Measurements from ENCODE around the gene BCLAF1. TPM values are rescaled to one million over a fixed set of nuclear protein-coding genes. Genes with fewer than 3 reads are reported as not detected.

BCLAF1 gene
- total and polyA plus RNA-seq, 9 of the 15 experiments (the other 6 are each of a cell fraction or from before 2014, with no cell fraction given): 65.4 to 286 (median 165) TPM

DNA sequence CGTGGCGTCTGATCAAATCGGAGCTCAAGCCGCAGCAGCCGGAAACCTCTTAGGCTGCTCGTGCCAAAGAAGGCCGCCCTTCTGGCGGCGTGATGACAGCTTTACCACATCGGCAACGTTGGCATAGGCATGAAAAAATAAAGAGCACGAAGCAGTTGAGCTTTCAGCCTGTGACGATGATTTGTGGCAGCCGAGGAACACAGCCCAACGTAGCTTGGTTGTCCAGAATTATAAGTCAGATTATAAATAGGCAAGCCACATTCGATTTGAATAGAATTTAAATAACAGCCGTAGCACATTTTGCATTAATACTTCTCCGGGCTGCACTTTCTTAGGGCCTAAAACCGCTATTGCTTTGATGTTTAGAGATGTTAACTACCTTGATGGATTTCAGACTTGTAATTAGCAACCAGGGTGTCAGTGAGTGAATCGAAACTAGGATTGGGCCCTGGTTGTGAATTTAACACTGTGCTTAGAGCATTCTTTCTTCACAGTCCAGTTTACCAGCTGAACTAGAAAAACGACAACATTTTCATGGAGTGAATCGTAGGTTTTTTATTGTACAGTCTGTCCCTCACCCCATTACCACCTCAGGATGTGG lies 864 bp upstream of the BCLAF1 start (continued):
- no peak for TF ChIP-seq ZZZ3 (IDR thresholded peaks at IDR 0.05)
- no peak for TF ChIP-seq ELK1 (CRISPR knock-in tag; IDR thresholded peaks at IDR 0.05)
- TF ChIP-seq NFIC (IDR thresholded peaks at IDR 0.05): no peak; the same call in 1 of the 2 replicates
- no peak for TF ChIP-seq MED1 (CRISPR knock-in tag; IDR thresholded peaks at IDR 0.05; ENCODE audit: borderline replicate concordance)
- 0 out of 2 replicates have a peak, but pooled peaks have one; percentile 8 for TF ChIP-seq NFATC3 (IDR thresholded peaks at IDR 0.05)
- TF ChIP-seq, protein P1, sequence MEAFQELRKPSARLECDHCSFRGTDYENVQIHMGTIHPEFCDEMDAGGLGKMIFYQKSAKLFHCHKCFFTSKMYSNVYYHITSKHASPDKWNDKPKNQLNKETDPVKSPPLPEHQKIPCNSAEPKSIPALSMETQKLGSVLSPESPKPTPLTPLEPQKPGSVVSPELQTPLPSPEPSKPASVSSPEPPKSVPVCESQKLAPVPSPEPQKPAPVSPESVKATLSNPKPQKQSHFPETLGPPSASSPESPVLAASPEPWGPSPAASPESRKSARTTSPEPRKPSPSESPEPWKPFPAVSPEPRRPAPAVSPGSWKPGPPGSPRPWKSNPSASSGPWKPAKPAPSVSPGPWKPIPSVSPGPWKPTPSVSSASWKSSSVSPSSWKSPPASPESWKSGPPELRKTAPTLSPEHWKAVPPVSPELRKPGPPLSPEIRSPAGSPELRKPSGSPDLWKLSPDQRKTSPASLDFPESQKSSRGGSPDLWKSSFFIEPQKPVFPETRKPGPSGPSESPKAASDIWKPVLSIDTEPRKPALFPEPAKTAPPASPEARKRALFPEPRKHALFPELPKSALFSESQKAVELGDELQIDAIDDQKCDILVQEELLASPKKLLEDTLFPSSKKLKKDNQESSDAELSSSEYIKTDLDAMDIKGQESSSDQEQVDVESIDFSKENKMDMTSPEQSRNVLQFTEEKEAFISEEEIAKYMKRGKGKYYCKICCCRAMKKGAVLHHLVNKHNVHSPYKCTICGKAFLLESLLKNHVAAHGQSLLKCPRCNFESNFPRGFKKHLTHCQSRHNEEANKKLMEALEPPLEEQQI (IDR thresholded peaks at IDR 0.05): no peak
- TF ChIP-seq NEUROD1 (IDR thresholded peaks at IDR 0.05; ENCODE audit: borderline replicate concordance, low read depth, low read length, partially characterized antibody): no peak
- TF ChIP-seq SPI1 (IDR thresholded peaks at IDR 0.05; ENCODE audit: borderline replicate concordance, low read depth, low read length): no peak
- TF ChIP-seq IRF9 (tag; IDR thresholded peaks at IDR 0.05): no peak
- no peak for TF ChIP-seq ZSCAN32 (CRISPR knock-in tag; IDR thresholded peaks at IDR 0.05)
- no peak for TF ChIP-seq ZNF146 (CRISPR knock-in tag; IDR thresholded peaks at IDR 0.05; ENCODE audit: unreplicated experiment)
- TF ChIP-seq, protein P2, sequence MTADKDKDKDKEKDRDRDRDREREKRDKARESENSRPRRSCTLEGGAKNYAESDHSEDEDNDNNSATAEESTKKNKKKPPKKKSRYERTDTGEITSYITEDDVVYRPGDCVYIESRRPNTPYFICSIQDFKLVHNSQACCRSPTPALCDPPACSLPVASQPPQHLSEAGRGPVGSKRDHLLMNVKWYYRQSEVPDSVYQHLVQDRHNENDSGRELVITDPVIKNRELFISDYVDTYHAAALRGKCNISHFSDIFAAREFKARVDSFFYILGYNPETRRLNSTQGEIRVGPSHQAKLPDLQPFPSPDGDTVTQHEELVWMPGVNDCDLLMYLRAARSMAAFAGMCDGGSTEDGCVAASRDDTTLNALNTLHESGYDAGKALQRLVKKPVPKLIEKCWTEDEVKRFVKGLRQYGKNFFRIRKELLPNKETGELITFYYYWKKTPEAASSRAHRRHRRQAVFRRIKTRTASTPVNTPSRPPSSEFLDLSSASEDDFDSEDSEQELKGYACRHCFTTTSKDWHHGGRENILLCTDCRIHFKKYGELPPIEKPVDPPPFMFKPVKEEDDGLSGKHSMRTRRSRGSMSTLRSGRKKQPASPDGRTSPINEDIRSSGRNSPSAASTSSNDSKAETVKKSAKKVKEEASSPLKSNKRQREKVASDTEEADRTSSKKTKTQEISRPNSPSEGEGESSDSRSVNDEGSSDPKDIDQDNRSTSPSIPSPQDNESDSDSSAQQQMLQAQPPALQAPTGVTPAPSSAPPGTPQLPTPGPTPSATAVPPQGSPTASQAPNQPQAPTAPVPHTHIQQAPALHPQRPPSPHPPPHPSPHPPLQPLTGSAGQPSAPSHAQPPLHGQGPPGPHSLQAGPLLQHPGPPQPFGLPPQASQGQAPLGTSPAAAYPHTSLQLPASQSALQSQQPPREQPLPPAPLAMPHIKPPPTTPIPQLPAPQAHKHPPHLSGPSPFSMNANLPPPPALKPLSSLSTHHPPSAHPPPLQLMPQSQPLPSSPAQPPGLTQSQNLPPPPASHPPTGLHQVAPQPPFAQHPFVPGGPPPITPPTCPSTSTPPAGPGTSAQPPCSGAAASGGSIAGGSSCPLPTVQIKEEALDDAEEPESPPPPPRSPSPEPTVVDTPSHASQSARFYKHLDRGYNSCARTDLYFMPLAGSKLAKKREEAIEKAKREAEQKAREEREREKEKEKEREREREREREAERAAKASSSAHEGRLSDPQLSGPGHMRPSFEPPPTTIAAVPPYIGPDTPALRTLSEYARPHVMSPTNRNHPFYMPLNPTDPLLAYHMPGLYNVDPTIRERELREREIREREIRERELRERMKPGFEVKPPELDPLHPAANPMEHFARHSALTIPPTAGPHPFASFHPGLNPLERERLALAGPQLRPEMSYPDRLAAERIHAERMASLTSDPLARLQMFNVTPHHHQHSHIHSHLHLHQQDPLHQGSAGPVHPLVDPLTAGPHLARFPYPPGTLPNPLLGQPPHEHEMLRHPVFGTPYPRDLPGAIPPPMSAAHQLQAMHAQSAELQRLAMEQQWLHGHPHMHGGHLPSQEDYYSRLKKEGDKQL (CRISPR knock-in tag; IDR thresholded peaks at IDR 0.05; ENCODE audit: borderline replicate concordance): no peak
- TF ChIP-seq HNRNPUL1 (IDR thresholded peaks at IDR 0.05; ENCODE audit: low read length): no peak
- TF ChIP-seq, protein P3, sequence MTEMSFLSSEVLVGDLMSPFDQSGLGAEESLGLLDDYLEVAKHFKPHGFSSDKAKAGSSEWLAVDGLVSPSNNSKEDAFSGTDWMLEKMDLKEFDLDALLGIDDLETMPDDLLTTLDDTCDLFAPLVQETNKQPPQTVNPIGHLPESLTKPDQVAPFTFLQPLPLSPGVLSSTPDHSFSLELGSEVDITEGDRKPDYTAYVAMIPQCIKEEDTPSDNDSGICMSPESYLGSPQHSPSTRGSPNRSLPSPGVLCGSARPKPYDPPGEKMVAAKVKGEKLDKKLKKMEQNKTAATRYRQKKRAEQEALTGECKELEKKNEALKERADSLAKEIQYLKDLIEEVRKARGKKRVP (CRISPR knock-in tag; IDR thresholded peaks at IDR 0.05): no peak; the same call in 1 of the 2 replicates
- TF ChIP-seq ATF1 (CRISPR knock-in tag; IDR thresholded peaks at IDR 0.05): no peak
- no peak for TF ChIP-seq ATF1 (tag; IDR thresholded peaks at IDR 0.05)
- TF ChIP-seq EZH2 (IDR thresholded peaks at IDR 0.05; ENCODE audit: borderline replicate concordance, low read depth, low read length): no peak
- no peak for TF ChIP-seq BRCA1 (IDR thresholded peaks at IDR 0.05)
- TF ChIP-seq BRCA1 (CRISPR knock-in tag; IDR thresholded peaks at IDR 0.05): no peak
